ENCODE measurements around the gene PRSS27. TPM values are rescaled to one million over a fixed set of nuclear protein-coding genes. Genes with fewer than 3 reads are reported as not detected.
A peak's percentile ranks its signal among the peaks of the same experiment; 100 is the strongest.

PRSS27 gene
- total and polyA plus RNA-seq, 2 of the 4 experiments (the other 2 are of a cell fraction), result under 0.01 to 0.58 TPM

- intact Hi-C loops (cut with micrococcal nuclease) (no loop called here), dilution Hi-C loops (cut with HindIII; ENCODE audit: low sequenced_read_pairs, unreplicated experiment) (no loop called here), in situ Hi-C loops (cut with MboI; ENCODE audit: low sequenced_read_pairs) (no loop called here)
- Histone ChIP-seq H3K4me2 (ENCODE audit: low read depth, low read length) (peak overlapping the region; percentile 95), H2BK20ac (ENCODE audit: low read depth, low read length) (no peak overlapping the region), H3K9me3 (ENCODE audit: control insufficient read depth, insufficient read depth, low read length) (no peaks in the 10 kb centered on the region), H3K79me1 (ENCODE audit: low read depth in 1 of 2, low read length in 2 of 2) (peaks cover 8 to 19% of the 10 kb centered on the region in 2 experiments), H3K56ac (ENCODE audit: extremely low read depth, insufficient read depth, low read length) (no peak overlapping the region; the same call in 1 of the 2 replicates), H4K91ac (ENCODE audit: insufficient read depth, low read depth, low read length) (no peak overlapping the region), H2AK5ac (ENCODE audit: low read depth, low read length) (no peak overlapping the region), H3K27ac (ENCODE audit: insufficient read depth, low read length) (peak overlapping the region; percentile 70; the same call in 1 of the 2 replicates), H3K4ac (ENCODE audit: low read depth, low read length) (0 out of 2 replicates have a peak overlapping the region, but pooled peaks have one; percentile 50), H4K5ac (ENCODE audit: low read depth, low read length) (peak overlapping the region; percentile 89), H2BK5ac (ENCODE audit: low read depth, low read length, poor library complexity, severe bottlenecking) (peak overlapping the region; percentile 62), H3K27me3 (ENCODE audit: control insufficient read depth, insufficient read depth, low read length) (no peaks in the 10 kb centered on the region), H3K14ac (replicated peaks; ENCODE audit: low read depth, low read length) (no peak overlapping the region), H2AK9ac (replicated peaks; ENCODE audit: low read depth, low read length, poor library complexity) (peak overlapping the region; percentile 65), H4K8ac (ENCODE audit: low read depth in 2 of 2, low read length in 2 of 2) (peak overlapping the region; percentile 48 to 62; a peak in 3 of 4 replicates), H3K36me3 (ENCODE audit: control insufficient read depth, insufficient read depth, low read length) (peaks cover 6% of the 10 kb centered on the region), H3K9me1 (ENCODE audit: insufficient read depth, low read length) (peaks cover 8% of the 10 kb centered on the region), H3K9ac (ENCODE audit: low read depth, low read length) (peak overlapping the region; percentile 68), H2BK15ac (ENCODE audit: low read depth, low read length) (no peak overlapping the region), H2BK120ac (ENCODE audit: low read depth, low read length) (no peak overlapping the region), H3K4me3 (ENCODE audit: insufficient read depth, low read depth, low read length) (peak overlapping the region; percentile 100), H3K4me1 (ENCODE audit: control insufficient read depth, insufficient read depth, low read length) (peaks cover 2% of the 10 kb centered on the region; the same call in 1 of the 2 replicates), H4K20me1 (ENCODE audit: insufficient read depth, low read length) (0 out of 2 replicates have a peak, but pooled peaks cover 4% of the 10 kb centered on the region), H3K23ac (ENCODE audit: low read depth, low read length) (no peak overlapping the region), H2AFZ (replicated peaks; ENCODE audit: low read length, poor library complexity) (peak overlapping the region; percentile 95), H3K18ac (ENCODE audit: low read depth, low read length) (no peak overlapping the region; the same call in 1 of the 2 replicates)
- ChIA-PET POLR2A (ENCODE audit: unreplicated experiment) (interaction anchor here (0.6 kb wide), 1 partner anchor 9 kb away, joined by 3 read pairs; the partner anchor contains the start of gene KCTD5), CTCF (no interaction called here)
- WGBS, 2 experiments (ENCODE audit: extremely low coverage in 2 of 2, insufficient read length in 1 of 2), result 0% methylated on average over 23 of the region's 107 CpGs; no CpG with 5 or more reads in 1 of the 2 experiments
- TF ChIP-seq POLR2A (IDR thresholded peaks at IDR 0.05; ENCODE audit: low read depth, low read length), result peak; percentile 63
- no peak for TF ChIP-seq USF2 (IDR thresholded peaks at IDR 0.05; ENCODE audit: low read depth, low read length)
- no peak for TF ChIP-seq CHD1 (IDR thresholded peaks at IDR 0.05; ENCODE audit: low read depth, low read length)
- peak; percentile 89; the same call in 1 of the 2 replicates for TF ChIP-seq MAZ (IDR thresholded peaks at IDR 0.05; ENCODE audit: borderline replicate concordance, low read depth, low read length)
- no peak for TF ChIP-seq ELK1 (IDR thresholded peaks at IDR 0.05; ENCODE audit: borderline replicate concordance, low read depth, low read length)
- TF ChIP-seq MAFK (IDR thresholded peaks at IDR 0.05; ENCODE audit: low read depth, low read length), result no peak
- TF ChIP-seq MXI1 (IDR thresholded peaks at IDR 0.05; ENCODE audit: borderline replicate concordance, low read depth, low read length), result 0 out of 2 replicates have a peak, but pooled peaks have one; percentile 3
- peak; percentile 98 for ATAC-seq (ENCODE audit: low read depth)
- no TSS peak for BruUV-seq (replicated peaks)
- peak; percentile 87 for DNase-seq
These were observed 46.7 kb downstream of the PRSS27 start for GRCh38 chr16:2673066-2673999.
